ENCODE measurements around the gene TERT.

GRCh38 chr5:1319436-1320256, 24.8 kb upstream of the TERT start:
- TF ChIP-seq CTCF (IDR thresholded peaks at IDR 0.05): no peak
- no peak for TF ChIP-seq EP300 (IDR thresholded peaks at IDR 0.05)
- TF ChIP-seq POLR2AphosphoS5 (IDR thresholded peaks at IDR 0.05): no peak

Data from sigmoid colon (tissue), 4 donors.